Smooth muscle cell of the pulmonary artery (primary cell): ENCODE measurements around the gene HSPBAP1. TPM values are rescaled to one million over a fixed set of nuclear protein-coding genes. Genes with fewer than 3 reads are reported as not detected.

Experiments
- total RNA-seq: library from RNA; depleted of rRNA; stranded (reverse); fragments of >200 nt; gene quantifications from 2 replicates; pipeline ENCODE4 v1.2.3, GENCODE V29; 2014

Gene HSPBAP1, protein sequence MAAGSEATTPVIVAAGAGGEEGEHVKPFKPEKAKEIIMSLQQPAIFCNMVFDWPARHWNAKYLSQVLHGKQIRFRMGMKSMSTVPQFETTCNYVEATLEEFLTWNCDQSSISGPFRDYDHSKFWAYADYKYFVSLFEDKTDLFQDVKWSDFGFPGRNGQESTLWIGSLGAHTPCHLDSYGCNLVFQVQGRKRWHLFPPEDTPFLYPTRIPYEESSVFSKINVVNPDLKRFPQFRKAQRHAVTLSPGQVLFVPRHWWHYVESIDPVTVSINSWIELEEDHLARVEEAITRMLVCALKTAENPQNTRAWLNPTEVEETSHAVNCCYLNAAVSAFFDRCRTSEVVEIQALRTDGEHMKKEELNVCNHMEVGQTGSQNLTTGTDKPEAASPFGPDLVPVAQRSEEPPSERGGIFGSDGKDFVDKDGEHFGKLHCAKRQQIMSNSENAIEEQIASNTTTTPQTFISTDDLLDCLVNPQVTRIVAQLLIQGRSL
- total RNA-seq: 3.9 and 5.6 TPM in 2 replicates

GRCh38 chr3:122793568-122794416, at the start of gene HSPBAP1:
Gene HSPBAP1 (minus strand): TSS chr3:122793831. CDS start chr3:122793680, 151 bp downstream.

GRCh38 chr3:122794779-122795673, 1.4 kb upstream of the HSPBAP1 start, which contains the start of gene SLC49A4:
Gene SLC49A4 (plus strand): TSS chr3:122795069. CDS start chr3:122795193, 124 bp downstream.

Other genes with a start within 250 kb of the HSPBAP1 start
- gene PARP9, start 229.5 kb downstream of the HSPBAP1 start, total RNA-seq: 12.8 and 20.8 TPM in 2 replicates
- gene DTX3L, start 229.5 kb downstream of the HSPBAP1 start, total RNA-seq: 15.0 and 21.0 TPM in 2 replicates
- 0.03 and 0.13 TPM in 2 replicates for gene PARP15, start 216.2 kb downstream of the HSPBAP1 start, total RNA-seq
- 35.7 and 54.0 TPM in 2 replicates for gene PARP14, start 113.0 kb downstream of the HSPBAP1 start, total RNA-seq
- 17.6 and 19.7 TPM in 2 replicates for gene SLC49A4, start 1.2 kb upstream of the HSPBAP1 start, total RNA-seq
- gene SEMA5B, start 233.9 kb upstream of the HSPBAP1 start, total RNA-seq: 0.33 and 0.72 TPM in 2 replicates